ENCODE data around the gene SLC35F1.

SLC35F1 gene

GRCh38 chr6:118296129-118296901, 389.3 kb downstream of the SLC35F1 start:
- no peak overlapping the region for H3K27ac ChIP-seq
- H3K79me2 ChIP-seq, result no peaks in the 10 kb centered on the region
- H3K4me2 ChIP-seq (ENCODE audit: low read length), result no peak overlapping the region
- H3K9me3 ChIP-seq (ENCODE audit: control insufficient read depth, low read length), result no peaks in the 10 kb centered on the region
- no peaks in the 10 kb centered on the region for H3K36me3 ChIP-seq (ENCODE audit: control insufficient read depth, insufficient read depth, low read length)
- H3K27me3 ChIP-seq (ENCODE audit: control insufficient read depth, insufficient read depth, low read length), result no peaks in the 10 kb centered on the region
- no peak overlapping the region for H3K4me3 ChIP-seq (ENCODE audit: low read depth, low read length)
- TF ChIP-seq, protein P1, sequence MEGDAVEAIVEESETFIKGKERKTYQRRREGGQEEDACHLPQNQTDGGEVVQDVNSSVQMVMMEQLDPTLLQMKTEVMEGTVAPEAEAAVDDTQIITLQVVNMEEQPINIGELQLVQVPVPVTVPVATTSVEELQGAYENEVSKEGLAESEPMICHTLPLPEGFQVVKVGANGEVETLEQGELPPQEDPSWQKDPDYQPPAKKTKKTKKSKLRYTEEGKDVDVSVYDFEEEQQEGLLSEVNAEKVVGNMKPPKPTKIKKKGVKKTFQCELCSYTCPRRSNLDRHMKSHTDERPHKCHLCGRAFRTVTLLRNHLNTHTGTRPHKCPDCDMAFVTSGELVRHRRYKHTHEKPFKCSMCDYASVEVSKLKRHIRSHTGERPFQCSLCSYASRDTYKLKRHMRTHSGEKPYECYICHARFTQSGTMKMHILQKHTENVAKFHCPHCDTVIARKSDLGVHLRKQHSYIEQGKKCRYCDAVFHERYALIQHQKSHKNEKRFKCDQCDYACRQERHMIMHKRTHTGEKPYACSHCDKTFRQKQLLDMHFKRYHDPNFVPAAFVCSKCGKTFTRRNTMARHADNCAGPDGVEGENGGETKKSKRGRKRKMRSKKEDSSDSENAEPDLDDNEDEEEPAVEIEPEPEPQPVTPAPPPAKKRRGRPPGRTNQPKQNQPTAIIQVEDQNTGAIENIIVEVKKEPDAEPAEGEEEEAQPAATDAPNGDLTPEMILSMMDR (IDR thresholded peaks at IDR 0.05), result no peak
- no peaks in the 10 kb centered on the region for H3K4me1 ChIP-seq
- H3K9ac ChIP-seq, result no peak overlapping the region
- no peak overlapping the region for H2AFZ ChIP-seq

GRCh38 chr6:118297821-118298220, 390.8 kb downstream of the SLC35F1 start:
- Histone ChIP-seq H3K27ac (no peak overlapping the region), H3K36me3 (ENCODE audit: control insufficient read depth, insufficient read depth, low read length) (no peaks in the 10 kb centered on the region), H3K4me3 (ENCODE audit: low read depth, low read length) (no peak overlapping the region), H3K27me3 (ENCODE audit: control insufficient read depth, insufficient read depth, low read length) (no peaks in the 10 kb centered on the region), H3K9ac (no peak overlapping the region), H3K4me2 (ENCODE audit: low read length) (no peak overlapping the region), H3K9me3 (ENCODE audit: control insufficient read depth, low read length) (no peaks in the 10 kb centered on the region), H3K4me1 (no peaks in the 10 kb centered on the region), H3K79me2 (no peaks in the 10 kb centered on the region), H2AFZ (no peak overlapping the region)
- TF ChIP-seq, protein P1 (IDR thresholded peaks at IDR 0.05), result no peak

GRCh38 chr6:118298476-118299427, 391.7 kb downstream of the SLC35F1 start:
- H3K27ac ChIP-seq, result no peak overlapping the region
- TF ChIP-seq, protein P1 (IDR thresholded peaks at IDR 0.05), result no peak

DNA sequence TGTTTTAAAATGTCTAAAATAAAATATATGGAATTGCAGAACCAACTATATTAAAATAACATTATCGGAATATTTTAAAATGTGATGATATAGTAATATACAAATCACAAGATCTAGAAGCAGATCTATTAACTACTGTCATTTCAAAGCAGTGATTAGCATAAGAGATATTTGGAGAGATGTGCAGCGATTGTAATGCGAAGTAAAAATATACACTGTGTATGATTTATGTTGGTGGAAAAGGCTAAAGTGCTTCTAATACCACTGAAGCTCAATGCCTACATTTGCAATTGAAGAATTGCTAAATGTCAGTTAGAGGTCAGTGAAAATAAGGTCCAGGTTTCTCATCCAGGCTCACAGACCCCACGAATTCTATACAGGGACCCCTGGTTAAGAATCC, 392.4 kb downstream of the SLC35F1 start:
- Histone ChIP-seq H3K9me3 (ENCODE audit: control insufficient read depth, low read length) (no peaks in the 10 kb centered on the region), H2AFZ (no peak overlapping the region), H3K27ac (no peak overlapping the region), H3K79me2 (no peaks in the 10 kb centered on the region), H3K4me3 (ENCODE audit: low read depth, low read length) (no peak overlapping the region), H3K4me1 (no peaks in the 10 kb centered on the region), H3K36me3 (ENCODE audit: control insufficient read depth, insufficient read depth, low read length) (no peaks in the 10 kb centered on the region), H3K9ac (no peak overlapping the region), H3K27me3 (ENCODE audit: control insufficient read depth, insufficient read depth, low read length) (no peaks in the 10 kb centered on the region), H3K4me2 (ENCODE audit: low read length) (no peak overlapping the region)
- TF ChIP-seq, protein P1 (IDR thresholded peaks at IDR 0.05), result no peak

More at GRCh38 chr6:118298476-118299427, 391.7 kb downstream of the SLC35F1 start:
- H3K4me3 ChIP-seq (ENCODE audit: low read depth, low read length), result no peak overlapping the region
- H3K9ac ChIP-seq, result no peak overlapping the region
- no peaks in the 10 kb centered on the region for H3K9me3 ChIP-seq (ENCODE audit: control insufficient read depth, low read length)
- H2AFZ ChIP-seq, result no peak overlapping the region
- H3K4me1 ChIP-seq, result no peaks in the 10 kb centered on the region
- no peaks in the 10 kb centered on the region for H3K27me3 ChIP-seq (ENCODE audit: control insufficient read depth, insufficient read depth, low read length)
- no peaks in the 10 kb centered on the region for H3K79me2 ChIP-seq
- no peak overlapping the region for H3K4me2 ChIP-seq (ENCODE audit: low read length)
- no peaks in the 10 kb centered on the region for H3K36me3 ChIP-seq (ENCODE audit: control insufficient read depth, insufficient read depth, low read length)
